GM12878 (cell line): ENCODE data around the gene SLC12A5. TPM values are rescaled to one million over a fixed set of nuclear protein-coding genes. Genes with fewer than 3 reads are reported as not detected.
A peak's percentile ranks its signal among the peaks of the same experiment; 100 is the strongest.

Experiments used
- ATAC-seq: fragments of 200-7000 bp; cut with Tn5 transposase; 3 replicates; pipeline ENCODE4 v1.9.1; 2020; ENCODE audit warnings: mild to moderate bottlenecking, moderate library complexity
- BruUV-seq: library from RNA; stranded (reverse); fragments of 400-500 nt; replicated peaks from 2 replicates; lab custom pipeline; 2021; lab: Mats Ljungman, UMichigan
- CTCF ChIA-PET: fragments of 300-600 bp; sonication (Branson Sonifier 250); formaldehyde crosslinking; extraction: SDS; loops from one replicate; lab custom pipeline; 2021; ENCODE audit warnings: inconsistent platforms; lab: Yijun Ruan, JAX
- POLR2A ChIA-PET: fragments of 350-600 bp; formaldehyde crosslinking; extraction: SDS; loops from one replicate; lab custom pipeline; 2021; ENCODE audit warnings: inconsistent platforms; lab: Charles Lee
- RAD21 ChIA-PET: fragments of 300-600 bp; sonication (Branson Sonifier 250); formaldehyde crosslinking; loops from one replicate; lab custom pipeline; 2023; ENCODE audit warnings: antibody characterized with exemption; ENCODE audit not compliant: unreplicated experiment; lab: Charles Lee
- SMC1A ChIA-PET: fragments of 300-600 bp; sonication (Branson Sonifier 250); formaldehyde crosslinking; loops from one replicate; lab custom pipeline; 2023; ENCODE audit not compliant: unreplicated experiment, uncharacterized antibody; lab: Charles Lee
- DNase-seq: peaks from one replicate; pipeline ENCODE4 v3.0.0-alpha.2; 2011; ENCODE audit warnings: low read depth, low spot score
- FAIRE-seq: peaks from 3 replicates; lab custom pipeline; 2011; peaks lifted over from hg19 to GRCh38; lab: Jason Lieb, UNC
- H2AFZ ChIP-seq: 2 replicates; pipeline ENCODE4 v1.6.0; 2011; ENCODE audit warnings: low read depth, low read length, control low read depth; ENCODE audit not compliant: control insufficient read depth
- H3K27ac ChIP-seq: 2 replicates; pipeline ENCODE4 v1.5.1; 2011; ENCODE audit warnings: control low read depth; ENCODE audit not compliant: control insufficient read depth, insufficient read depth
- H3K27me3 ChIP-seq, 2 experiments: replicated peaks in 1 of 2; 2 replicates each; pipeline versions ENCODE4 v1.6.0 to v1.6.1; 2011; ENCODE audit warnings: low read length in 1 of 2; ENCODE audit not compliant: control insufficient read depth in 2 of 2, insufficient read depth in 2 of 2
- H3K36me3 ChIP-seq, 2 experiments: 2 replicates each; pipeline ENCODE4 v1.5.1; 2011; ENCODE audit warnings: low read length in 1 of 2; ENCODE audit not compliant: control insufficient read depth in 2 of 2, insufficient read depth in 2 of 2
- H3K4me1 ChIP-seq: 2 replicates; pipeline ENCODE4 v1.6.1; 2011; ENCODE audit warnings: mild to moderate bottlenecking, low read length, moderate library complexity, mixed read lengths; ENCODE audit not compliant: control insufficient read depth, insufficient read depth
- H3K4me2 ChIP-seq: 2 replicates; pipeline ENCODE4 v1.6.0; 2011; ENCODE audit warnings: control low read depth; ENCODE audit not compliant: control insufficient read depth, insufficient read depth
- H3K4me3 ChIP-seq: fragments of 200-600 bp; sonication (generic); 2 replicates; pipeline ENCODE4 v1.5.1; 2016
- H3K79me2 ChIP-seq: 2 replicates; pipeline ENCODE4 v1.6.0; 2011; ENCODE audit warnings: low read length; ENCODE audit not compliant: control insufficient read depth, insufficient read depth
- H3K9ac ChIP-seq: 2 replicates; pipeline ENCODE4 v1.8.0; 2011; ENCODE audit warnings: low read length, control low read depth, mixed read lengths; ENCODE audit not compliant: control insufficient read depth, insufficient read depth
- H3K9me3 ChIP-seq: replicated peaks from 3 replicates; pipeline ENCODE4 v1.5.1; 2011; ENCODE audit warnings: mild to moderate bottlenecking, low read length; ENCODE audit not compliant: control insufficient read depth, insufficient read depth
- H4K20me1 ChIP-seq: 2 replicates; pipeline ENCODE4 v1.6.0; 2011; ENCODE audit not compliant: control insufficient read depth, insufficient read depth
- E2F4 ChIP-seq: IDR thresholded peaks from 2 replicates; pipeline ENCODE4 v1.6.1; 2012; ENCODE audit warnings: low read depth, low read length, improper control_type of control experiment
- KAT2A ChIP-seq: conservative IDR thresholded peaks from 2 replicates; pipeline ENCODE4 v1.6.1; 2011; ENCODE audit warnings: low read depth, low read length; ENCODE audit not compliant: control insufficient read depth
- PRDM15 ChIP-seq: fragments of 450-650 bp; formaldehyde crosslinking; IDR thresholded peaks from 2 replicates; pipeline ENCODE4 v1.4.0; 2020; ENCODE audit warnings: mild to moderate bottlenecking, moderate library complexity
- ZSCAN29 ChIP-seq: fragments of 450-650 bp; IDR thresholded peaks from 2 replicates; pipeline ENCODE4 v1.6.1; 2017; ENCODE audit warnings: mild to moderate bottlenecking, moderate library complexity
- WGBS: methylation state at CpG from one replicate; pipeline ENCODE4 v1.1.6; 2016; ENCODE audit warnings: low lambda C conversion rate; ENCODE audit not compliant: insufficient replicate concordance, insufficient coverage; ENCODE audit errors: missing lambda C conversion rate; 5-methylcytosine and 5-hydroxymethylcytosine counted together
- in situ Hi-C: fragments of 300-500 bp; cut with MboI; formaldehyde crosslinking; loops from 9 replicates; pipeline ENCODE4 v1.14.3; 2018; ENCODE audit warnings: mixed read lengths
- intact Hi-C: fragments of 100-400 bp; cut with micrococcal nuclease; formaldehyde crosslinking; loops from one replicate; pipeline ENCODE4 v1.14.2; 2022; ENCODE audit not compliant: unreplicated experiment
- polyA plus RNA-seq, 11 experiments: library from polyadenylated mRNA; depleted of rRNA in 4 of 11; unstranded in 6 of 11; stranded (reverse) in 5 of 11; fragments of >200 nt; fragmentation: Nextera tagmentation in 4 of 11; fragmentation: Illumina TruSeq in 1 of 11; extraction: Ambion mirVana in 4 of 11; extraction: Trizol in 1 of 11; gene quantifications; 1 replicate in 1 of 11; 2 replicates in 10 of 11; pipeline versions ENCODE4 v1.2.1 to v1.2.3, GENCODE V29; 2011 to 2016; ENCODE audit warnings: inconsistent platforms in 2 of 11, missing spikeins in 2 of 11, low read depth in 1 of 11
- total RNA-seq, 4 experiments: library from RNA; depleted of rRNA in 3 of 4; stranded (reverse); fragments of >200 nt in 3 of 4; fragmentation: Illumina TruSeq in 1 of 4; extraction: Trizol in 1 of 4; gene quantifications; 2 replicates each; pipeline versions ENCODE4 v1.2.1 to v1.2.3, GENCODE V29; 2013 to 2021
- TF ChIP-seq, protein P1 (sequence below): IDR thresholded peaks from 2 replicates; pipeline ENCODE4 v1.6.1; 2012; ENCODE audit warnings: mild to moderate bottlenecking, low read depth, low read length

The SLC12A5 gene
- total and polyA plus RNA-seq, 10 of the 15 experiments (the other 5 are each of a cell fraction or from before 2014, with no cell fraction given): 0.26 to 2.7 (median 1.2) TPM

DNA sequence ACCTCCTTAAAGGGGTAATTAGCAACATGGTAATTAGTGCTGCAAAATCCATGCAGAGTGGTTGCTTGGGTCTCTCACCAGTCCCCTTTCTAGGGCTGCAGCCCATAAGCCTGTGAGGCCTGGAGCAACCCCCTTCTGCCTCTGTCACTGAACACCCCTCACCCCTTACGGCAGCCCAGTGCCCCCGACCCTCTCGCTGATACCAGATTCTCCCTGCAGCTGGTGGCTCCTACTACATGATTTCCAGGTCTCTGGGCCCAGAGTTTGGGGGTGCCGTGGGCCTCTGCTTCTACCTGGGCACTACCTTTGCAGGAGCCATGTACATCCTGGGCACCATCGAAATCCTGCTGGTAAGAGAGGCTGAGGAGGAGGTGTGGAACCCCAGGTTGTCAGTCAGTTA is 8.0 kb downstream of the SLC12A5 start (continued):
- TF ChIP-seq PRDM15 (CRISPR knock-in tag) (no peak), ZSCAN29 (no peak), E2F4 (no peak), KAT2A (no peak)

GRCh38 chr20:46040902-46041535 is 12.0 kb downstream of the SLC12A5 start:
- no TSS peak for BruUV-seq
- ATAC-seq: peak; percentile 81
- CTCF ChIA-PET: no interaction called here

More at GRCh38 chr20:46040902-46041535, 12.0 kb downstream of the SLC12A5 start:
- Histone ChIP-seq H3K4me1 (no peaks in the 10 kb centered on the region), H3K27ac (no peak overlapping the region), H3K27me3 (no peaks in the 10 kb centered on the region; a peak in 2 of 4 replicates), H3K9me3 (no peaks in the 10 kb centered on the region), H3K36me3 (no peaks in the 10 kb centered on the region), H3K9ac (no peak overlapping the region), H3K4me2 (no peak overlapping the region), H4K20me1 (no peaks in the 10 kb centered on the region; the same call in 1 of the 2 replicates), H3K79me2 (no peaks in the 10 kb centered on the region), H3K4me3 (no peak overlapping the region), H2AFZ (no peak overlapping the region)
- FAIRE-seq (no peak), DNase-seq (no peak)
- WGBS: 31% methylated on average over 18 of the region's 18 CpGs
- in situ Hi-C loops: no loop called here
- no peak for TF ChIP-seq ZSCAN29
- TF ChIP-seq, protein P1, sequence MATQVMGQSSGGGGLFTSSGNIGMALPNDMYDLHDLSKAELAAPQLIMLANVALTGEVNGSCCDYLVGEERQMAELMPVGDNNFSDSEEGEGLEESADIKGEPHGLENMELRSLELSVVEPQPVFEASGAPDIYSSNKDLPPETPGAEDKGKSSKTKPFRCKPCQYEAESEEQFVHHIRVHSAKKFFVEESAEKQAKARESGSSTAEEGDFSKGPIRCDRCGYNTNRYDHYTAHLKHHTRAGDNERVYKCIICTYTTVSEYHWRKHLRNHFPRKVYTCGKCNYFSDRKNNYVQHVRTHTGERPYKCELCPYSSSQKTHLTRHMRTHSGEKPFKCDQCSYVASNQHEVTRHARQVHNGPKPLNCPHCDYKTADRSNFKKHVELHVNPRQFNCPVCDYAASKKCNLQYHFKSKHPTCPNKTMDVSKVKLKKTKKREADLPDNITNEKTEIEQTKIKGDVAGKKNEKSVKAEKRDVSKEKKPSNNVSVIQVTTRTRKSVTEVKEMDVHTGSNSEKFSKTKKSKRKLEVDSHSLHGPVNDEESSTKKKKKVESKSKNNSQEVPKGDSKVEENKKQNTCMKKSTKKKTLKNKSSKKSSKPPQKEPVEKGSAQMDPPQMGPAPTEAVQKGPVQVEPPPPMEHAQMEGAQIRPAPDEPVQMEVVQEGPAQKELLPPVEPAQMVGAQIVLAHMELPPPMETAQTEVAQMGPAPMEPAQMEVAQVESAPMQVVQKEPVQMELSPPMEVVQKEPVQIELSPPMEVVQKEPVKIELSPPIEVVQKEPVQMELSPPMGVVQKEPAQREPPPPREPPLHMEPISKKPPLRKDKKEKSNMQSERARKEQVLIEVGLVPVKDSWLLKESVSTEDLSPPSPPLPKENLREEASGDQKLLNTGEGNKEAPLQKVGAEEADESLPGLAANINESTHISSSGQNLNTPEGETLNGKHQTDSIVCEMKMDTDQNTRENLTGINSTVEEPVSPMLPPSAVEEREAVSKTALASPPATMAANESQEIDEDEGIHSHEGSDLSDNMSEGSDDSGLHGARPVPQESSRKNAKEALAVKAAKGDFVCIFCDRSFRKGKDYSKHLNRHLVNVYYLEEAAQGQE: peak; percentile 96
- ChIA-PET SMC1A (no interaction called here), POLR2A (no interaction called here), RAD21 (interaction anchor here (0.6 kb wide), 1 partner anchor 47 kb away, joined by 3 read pairs; no protein-coding TSS in a partner anchor)
- intact Hi-C loops: no loop called here
